ENCODE measurements around the gene BRD3OS. TPM values are rescaled to one million over a fixed set of nuclear protein-coding genes. Genes with fewer than 3 reads are reported as not detected.

The BRD3OS gene
- total RNA-seq, 6 donors from 2014 or later: 7.0 to 17.8 (median 11.6) TPM

GRCh38 chr9:134005381-134005780 lies 19.9 kb upstream of the BRD3OS start:
- no peaks in the 10 kb centered on the region for H3K27me3 ChIP-seq
- DNase-seq (no peak), ATAC-seq (ENCODE audit: low FRiP score in 2 of 2) (no peak)
- no peak overlapping the region for H3K4me3 ChIP-seq
- no peaks in the 10 kb centered on the region for H3K4me1 ChIP-seq
- no peaks in the 10 kb centered on the region for H3K36me3 ChIP-seq
- TF ChIP-seq EP300 (IDR thresholded peaks at IDR 0.05) (no peak), POLR2AphosphoS5 (IDR thresholded peaks at IDR 0.05) (no peak), POLR2A (IDR thresholded peaks at IDR 0.05) (no peak), CTCF (IDR thresholded peaks at IDR 0.05) (no peak)
- no peaks in the 10 kb centered on the region for H3K9me3 ChIP-seq
- no peak overlapping the region for H3K27ac ChIP-seq
- 87% methylated on average over 6 to 8 of the region's 8 CpGs for WGBS, 2 donors

GRCh38 chr9:134007150-134007549 lies 18.1 kb upstream of the BRD3OS start:
- Histone ChIP-seq H3K4me1 (peaks cover 0 to 6% (median 0%) of the 10 kb centered on the region in 4 donors), H3K36me3 (no peaks in the 10 kb centered on the region), H3K27me3 (no peaks in the 10 kb centered on the region), H3K4me3 (no peak overlapping the region), H3K27ac (no peak overlapping the region), H3K9me3 (no peaks in the 10 kb centered on the region)
- 26% methylated on average over 6 of the region's 6 CpGs for WGBS, 2 donors
- TF ChIP-seq POLR2A (IDR thresholded peaks at IDR 0.05) (no peak), EP300 (IDR thresholded peaks at IDR 0.05) (no peak), CTCF (IDR thresholded peaks at IDR 0.05) (no peak), POLR2AphosphoS5 (IDR thresholded peaks at IDR 0.05) (no peak)
- ATAC-seq (ENCODE audit: low FRiP score in 2 of 2): no peak
- no peak for DNase-seq

DNA sequence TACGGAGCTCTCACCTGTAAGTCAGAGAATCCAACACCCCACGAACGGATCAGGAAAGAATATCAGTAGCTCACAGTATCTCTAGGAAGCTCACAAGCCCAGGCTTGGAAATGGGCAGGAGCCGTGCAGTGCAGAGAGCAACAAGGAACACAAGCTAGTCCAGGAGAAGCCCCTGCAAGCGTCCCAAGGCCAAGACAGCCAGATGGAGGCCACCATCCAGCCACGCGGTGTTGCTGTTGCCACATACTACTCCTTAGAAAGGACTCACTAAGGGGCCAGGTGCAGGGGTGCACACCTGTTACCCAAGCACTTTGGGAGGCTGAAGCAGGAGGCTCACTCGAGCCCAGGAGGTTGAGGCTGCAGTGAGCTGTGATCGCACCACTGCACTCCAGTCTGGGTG lies 17.7 kb upstream of the BRD3OS start:
- Histone ChIP-seq H3K9me3 (no peaks in the 10 kb centered on the region), H3K4me3 (no peak overlapping the region), H3K27me3 (no peaks in the 10 kb centered on the region), H3K4me1 (peaks cover 0 to 6% (median 0%) of the 10 kb centered on the region in 4 donors), H3K36me3 (no peaks in the 10 kb centered on the region), H3K27ac (no peak overlapping the region)
- ATAC-seq (ENCODE audit: low FRiP score in 2 of 2) (no peak), DNase-seq (no peak)
- WGBS, 2 donors: 71 to 80% methylated on average over 5 to 9 of the region's 9 CpGs
- no peak for TF ChIP-seq POLR2AphosphoS5 (IDR thresholded peaks at IDR 0.05)
- TF ChIP-seq POLR2A (IDR thresholded peaks at IDR 0.05): no peak
- TF ChIP-seq CTCF (IDR thresholded peaks at IDR 0.05): no peak
- TF ChIP-seq EP300 (IDR thresholded peaks at IDR 0.05): no peak

GRCh38 chr9:134010310-134011173 lies 14.7 kb upstream of the BRD3OS start:
- ATAC-seq (ENCODE audit: low FRiP score in 2 of 2) (no peak), DNase-seq (peak in 1 of 2 donors; percentile 35)
- no peak overlapping the region for H3K4me3 ChIP-seq
- no peaks in the 10 kb centered on the region for H3K27me3 ChIP-seq
- no peak overlapping the region for H3K27ac ChIP-seq
- H3K9me3 ChIP-seq: peaks cover 0 to 5% (median 0%) of the 10 kb centered on the region in 4 donors
- 52 to 77% methylated on average over 15 to 20 of the region's 20 CpGs for WGBS, 2 donors
- TF ChIP-seq CTCF (IDR thresholded peaks at IDR 0.05) (no peak), POLR2A (IDR thresholded peaks at IDR 0.05) (no peak), POLR2AphosphoS5 (IDR thresholded peaks at IDR 0.05) (no peak), EP300 (IDR thresholded peaks at IDR 0.05) (no peak)
- no peaks in the 10 kb centered on the region for H3K36me3 ChIP-seq
- H3K4me1 ChIP-seq: peaks cover 0 to 6% (median 0%) of the 10 kb centered on the region in 4 donors

Data from upper lobe of left lung (tissue), 6 donors.